Transverse colon (tissue), 4 donors: ENCODE results near the gene SPEN.

Source experiments
- POLR2AphosphoS5 ChIP-seq, 3 donors: sonication (generic); formaldehyde crosslinking; IDR thresholded peaks; one replicate each; pipeline ENCODE4 v1.6.1; 2016; ENCODE audit warnings: antibody characterized with exemption in 3 of 3
- TF ChIP-seq, protein P1 (sequence below), 5 experiments: fragments of 200-600 bp in 3 of 5; fragments of 450-650 bp in 2 of 5; sonication (generic) in 3 of 5; IDR thresholded peaks; 1 replicate in 2 of 5; 2 replicates in 3 of 5; pipeline ENCODE4 v1.5.1; 2016 to 2017; ENCODE audit warnings: antibody characterized with exemption in 5 of 5, inconsistent platforms in 3 of 5, mild to moderate bottlenecking in 2 of 5, moderate library complexity in 1 of 5

DNA sequence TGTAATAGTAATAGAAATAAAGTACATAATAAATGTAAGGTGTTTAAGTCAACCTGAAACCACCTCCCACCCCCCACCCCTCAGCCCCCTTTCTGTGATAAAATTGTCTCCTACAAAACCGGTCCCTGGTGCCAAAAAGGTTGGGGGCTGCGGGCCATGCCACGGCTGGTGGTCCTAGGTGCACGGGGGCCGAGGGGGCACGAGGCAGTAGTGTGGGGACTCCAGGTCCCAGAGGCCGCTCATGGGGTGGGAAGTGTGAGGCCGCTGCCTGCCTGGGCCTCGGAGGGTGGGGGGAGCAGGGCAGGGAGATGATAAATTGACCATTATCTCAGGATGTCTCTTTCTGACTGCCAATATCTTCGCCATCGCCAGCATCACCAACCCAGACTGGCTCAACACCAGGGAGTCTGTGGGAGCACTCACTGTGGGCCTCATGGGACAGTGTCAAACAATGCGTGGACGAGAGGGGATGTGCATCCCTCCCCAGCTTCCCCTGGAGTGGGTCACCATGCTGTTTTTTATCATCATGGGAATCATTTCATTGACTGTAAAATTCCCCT is 121.9 kb downstream of the SPEN start:
- TF ChIP-seq, protein P1, sequence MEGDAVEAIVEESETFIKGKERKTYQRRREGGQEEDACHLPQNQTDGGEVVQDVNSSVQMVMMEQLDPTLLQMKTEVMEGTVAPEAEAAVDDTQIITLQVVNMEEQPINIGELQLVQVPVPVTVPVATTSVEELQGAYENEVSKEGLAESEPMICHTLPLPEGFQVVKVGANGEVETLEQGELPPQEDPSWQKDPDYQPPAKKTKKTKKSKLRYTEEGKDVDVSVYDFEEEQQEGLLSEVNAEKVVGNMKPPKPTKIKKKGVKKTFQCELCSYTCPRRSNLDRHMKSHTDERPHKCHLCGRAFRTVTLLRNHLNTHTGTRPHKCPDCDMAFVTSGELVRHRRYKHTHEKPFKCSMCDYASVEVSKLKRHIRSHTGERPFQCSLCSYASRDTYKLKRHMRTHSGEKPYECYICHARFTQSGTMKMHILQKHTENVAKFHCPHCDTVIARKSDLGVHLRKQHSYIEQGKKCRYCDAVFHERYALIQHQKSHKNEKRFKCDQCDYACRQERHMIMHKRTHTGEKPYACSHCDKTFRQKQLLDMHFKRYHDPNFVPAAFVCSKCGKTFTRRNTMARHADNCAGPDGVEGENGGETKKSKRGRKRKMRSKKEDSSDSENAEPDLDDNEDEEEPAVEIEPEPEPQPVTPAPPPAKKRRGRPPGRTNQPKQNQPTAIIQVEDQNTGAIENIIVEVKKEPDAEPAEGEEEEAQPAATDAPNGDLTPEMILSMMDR (IDR thresholded peaks at IDR 0.05) = no peak
- TF ChIP-seq POLR2AphosphoS5 (IDR thresholded peaks at IDR 0.05) = no peak
